SU-DHL-6 (cell line): Measurements from ENCODE around the gene GABRE.

ENCODE experiments used
- H2AFZ ChIP-seq: fragments of 200-600 bp; sonication (generic); 2 replicates; pipeline ENCODE4 v1.6.1; 2014; ENCODE audit warnings: low read depth, mild to moderate bottlenecking, moderate library complexity, mixed read lengths, antibody characterized with exemption, low read length; ENCODE audit not compliant: severe bottlenecking
- H3F3A ChIP-seq: fragments of 200-600 bp; shearing (Covaris generic); 2 replicates; pipeline ENCODE4 v1.6.0; 2016; ENCODE audit warnings: antibody characterized with exemption, mild to moderate bottlenecking; ENCODE audit not compliant: insufficient read depth
- H3K27ac ChIP-seq: fragments of 200-600 bp; sonication (generic); 2 replicates; pipeline ENCODE4 v1.5.1; 2016; ENCODE audit warnings: low read depth, mild to moderate bottlenecking, low read length, moderate library complexity, mixed read lengths
- H3K27me3 ChIP-seq: fragments of 200-600 bp; sonication (generic), shearing (Covaris generic); 2 replicates; pipeline ENCODE4 v1.6.0; 2014; ENCODE audit warnings: mild to moderate bottlenecking, low read length
- H3K36me3 ChIP-seq: fragments of 200-600 bp; sonication (generic); 2 replicates; pipeline ENCODE4 v1.6.1; 2014; ENCODE audit warnings: mild to moderate bottlenecking, low read length, mixed read lengths
- H3K4me2 ChIP-seq: fragments of 300-600, 200-600 bp; shearing (Covaris generic), sonication (generic); 2 replicates; pipeline ENCODE4 v1.6.0; 2014; ENCODE audit warnings: low read length, low read depth, mild to moderate bottlenecking; ENCODE audit not compliant: poor library complexity, severe bottlenecking
- H3K4me3 ChIP-seq: fragments of 200-600 bp; sonication (generic); 2 replicates; pipeline ENCODE4 v1.5.1; 2014; ENCODE audit warnings: antibody characterized with exemption, low read length, mild to moderate bottlenecking, mixed read lengths; ENCODE audit not compliant: insufficient read depth, poor library complexity, severe bottlenecking
- H3K79me2 ChIP-seq: fragments of 200-600 bp; sonication (generic); 2 replicates; pipeline ENCODE4 v1.6.1; 2014; ENCODE audit warnings: mild to moderate bottlenecking, low read length, moderate library complexity; ENCODE audit not compliant: insufficient read depth
- H3K9ac ChIP-seq: fragments of 200-600 bp; sonication (generic); 2 replicates; pipeline ENCODE4 v1.7.0; 2014; ENCODE audit warnings: mild to moderate bottlenecking, low read length
- H3K9me2 ChIP-seq: fragments of 200-600 bp; sonication (generic); replicated peaks from 2 replicates; pipeline ENCODE4 v1.6.1; 2014; ENCODE audit warnings: low read length; ENCODE audit not compliant: insufficient read depth
- H3K9me3 ChIP-seq: fragments of 200-600 bp; sonication (generic); 2 replicates; pipeline ENCODE4 v1.6.1; 2014; ENCODE audit warnings: low read length, mixed read lengths; ENCODE audit not compliant: insufficient read depth
- H4K20me1 ChIP-seq: fragments of 200-600 bp; sonication (generic); 2 replicates; pipeline ENCODE4 v1.6.1; 2014; ENCODE audit warnings: low read depth, mild to moderate bottlenecking, antibody characterized with exemption, low read length, moderate library complexity, mixed read lengths
- CTCF ChIP-seq: fragments of 200-600 bp; sonication (generic); IDR thresholded peaks from one replicate; pipeline ENCODE4 v1.5.1; 2017; ENCODE audit warnings: antibody characterized with exemption, mild to moderate bottlenecking, low read length, moderate library complexity; ENCODE audit not compliant: insufficient read depth, poor library complexity, severe bottlenecking
- EZH2phosphoT487 ChIP-seq: fragments of 200-600 bp; sonication (generic), shearing (Covaris generic); conservative IDR thresholded peaks from 2 replicates; pipeline ENCODE4 v1.6.1; 2018; ENCODE audit warnings: mild to moderate bottlenecking, antibody characterized with exemption, low read length, moderate library complexity, mixed read lengths

The GABRE gene

DNA sequence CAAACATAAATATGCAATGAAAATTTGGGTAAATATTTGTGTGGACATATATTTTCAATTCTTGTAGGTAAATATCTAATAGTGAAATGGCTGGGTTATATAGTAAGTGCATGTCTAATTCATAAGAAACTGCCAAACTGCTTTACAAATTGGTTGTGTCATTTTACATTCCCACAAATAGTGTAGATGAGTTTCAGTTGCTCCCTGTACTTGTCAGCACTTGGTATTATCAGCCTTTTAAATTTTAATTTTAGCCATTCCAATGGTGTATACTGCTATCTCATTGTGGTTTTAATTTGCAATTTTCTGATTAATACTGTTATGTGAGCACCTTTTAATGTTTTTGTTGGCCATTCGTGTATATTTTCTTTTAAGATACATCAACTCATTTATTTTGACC lies 23.1 kb upstream of the GABRE start:
- no peak overlapping the region for H3K9ac ChIP-seq
- H2AFZ ChIP-seq: no peak overlapping the region
- H3K36me3 ChIP-seq: no peaks in the 10 kb centered on the region
- H3K9me2 ChIP-seq: no peaks in the 10 kb centered on the region
- no peaks in the 10 kb centered on the region for H3K27me3 ChIP-seq
- no peaks in the 10 kb centered on the region for H4K20me1 ChIP-seq
- H3K4me2 ChIP-seq: no peak overlapping the region
- H3K9me3 ChIP-seq: no peaks in the 10 kb centered on the region
- no peak overlapping the region for H3K27ac ChIP-seq
- no peaks in the 10 kb centered on the region for H3F3A ChIP-seq
- no peak for TF ChIP-seq CTCF
- no peak overlapping the region for H3K4me3 ChIP-seq
- no peaks in the 10 kb centered on the region for H3K79me2 ChIP-seq

DNA sequence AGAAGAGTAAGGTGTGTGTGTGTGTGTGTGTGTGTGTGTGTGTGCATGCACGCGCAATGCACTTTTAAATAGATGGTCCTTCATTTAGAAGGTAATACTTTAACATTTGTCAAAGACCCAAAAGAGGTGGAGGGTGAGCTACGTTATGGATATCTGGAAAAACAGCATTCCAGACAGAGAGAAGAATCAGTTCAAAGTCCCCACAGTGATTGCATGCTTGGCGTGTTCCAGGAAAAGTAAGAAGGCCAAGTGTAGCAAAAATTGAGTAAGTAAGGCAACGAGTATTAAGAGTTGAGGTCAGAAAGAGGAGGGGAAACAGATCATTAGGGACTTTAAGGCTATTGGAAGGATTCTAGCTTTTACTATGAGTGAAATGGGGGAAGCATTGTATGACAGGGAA lies 21.9 kb upstream of the GABRE start:
- Histone ChIP-seq H3K27ac (no peak overlapping the region), H3K4me3 (no peak overlapping the region), H4K20me1 (no peaks in the 10 kb centered on the region), H3K9ac (no peak overlapping the region), H3K79me2 (no peaks in the 10 kb centered on the region), H3K36me3 (no peaks in the 10 kb centered on the region), H3F3A (no peaks in the 10 kb centered on the region), H2AFZ (no peak overlapping the region), H3K9me2 (no peaks in the 10 kb centered on the region), H3K9me3 (no peaks in the 10 kb centered on the region), H3K4me2 (no peak overlapping the region), H3K27me3 (no peaks in the 10 kb centered on the region)
- no peak for TF ChIP-seq CTCF
- no peak for TF ChIP-seq EZH2phosphoT487

DNA sequence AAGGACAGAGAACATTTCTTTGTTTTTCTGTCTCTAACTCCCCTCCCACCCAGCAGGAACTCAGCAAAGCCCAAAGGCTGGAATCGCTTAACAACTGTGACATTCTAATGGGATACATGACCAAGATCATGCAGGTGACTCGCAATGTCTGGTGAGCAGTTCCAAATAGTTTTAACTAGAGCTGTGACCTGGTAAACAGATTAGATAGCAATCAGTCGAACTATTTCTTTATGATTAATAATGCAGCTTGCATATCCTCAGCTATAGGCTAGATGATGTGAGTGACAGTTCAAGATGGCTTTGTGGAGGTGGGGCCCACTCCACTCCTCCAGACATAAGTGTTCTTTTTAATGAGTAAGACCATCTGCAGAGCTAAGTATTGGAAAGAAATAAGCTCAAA lies 20.0 kb upstream of the GABRE start:
- H3K9me2 ChIP-seq: no peaks in the 10 kb centered on the region
- no peak overlapping the region for H3K27ac ChIP-seq
- H4K20me1 ChIP-seq: no peaks in the 10 kb centered on the region
- TF ChIP-seq EZH2phosphoT487 (no peak), CTCF (no peak)
- no peaks in the 10 kb centered on the region for H3K36me3 ChIP-seq
- no peaks in the 10 kb centered on the region for H3K27me3 ChIP-seq
- no peak overlapping the region for H3K9ac ChIP-seq
- H3K79me2 ChIP-seq: no peaks in the 10 kb centered on the region
- H3K9me3 ChIP-seq: no peaks in the 10 kb centered on the region
- no peak overlapping the region for H2AFZ ChIP-seq
- H3K4me2 ChIP-seq: no peak overlapping the region
- no peak overlapping the region for H3K4me3 ChIP-seq
- H3F3A ChIP-seq: no peaks in the 10 kb centered on the region
